ENCODE results near the gene P4HB. TPM values are rescaled to one million over a fixed set of nuclear protein-coding genes. Genes with fewer than 3 reads are reported as not detected.

Gene P4HB
- total RNA-seq, 1 donor from 2014 or later: 678 TPM

GRCh38 chr17:81813861-81814683 is 46.3 kb downstream of the P4HB start:
- no peak overlapping the region for H3K27ac Mint-ChIP-seq (ENCODE audit: unreplicated experiment)
- H3K4me3 Mint-ChIP-seq (ENCODE audit: unreplicated experiment): no peak overlapping the region
- H3K4me1 Mint-ChIP-seq (ENCODE audit: unreplicated experiment): no peaks in the 10 kb centered on the region
- DNase-seq (ENCODE audit: low spot score): no peak
- TF ChIP-seq CTCF (IDR thresholded peaks at IDR 0.05; ENCODE audit: unreplicated experiment): no peak
- H3K27me3 Mint-ChIP-seq (ENCODE audit: unreplicated experiment): peaks cover 6% of the 10 kb centered on the region
- H3K9me3 Mint-ChIP-seq (ENCODE audit: unreplicated experiment): no peaks in the 10 kb centered on the region
- H3K36me3 Mint-ChIP-seq (ENCODE audit: low read depth, unreplicated experiment): peaks cover 6% of the 10 kb centered on the region

GRCh38 chr17:81813371-81813684 is 47.0 kb downstream of the P4HB start:
- H3K4me1 Mint-ChIP-seq (ENCODE audit: unreplicated experiment): no peaks in the 10 kb centered on the region
- peaks cover 7% of the 10 kb centered on the region for H3K27me3 Mint-ChIP-seq (ENCODE audit: unreplicated experiment)
- peaks cover 8% of the 10 kb centered on the region for H3K36me3 Mint-ChIP-seq (ENCODE audit: low read depth, unreplicated experiment)
- no peak overlapping the region for H3K27ac Mint-ChIP-seq (ENCODE audit: unreplicated experiment)
- H3K4me3 Mint-ChIP-seq (ENCODE audit: unreplicated experiment): no peak overlapping the region
- no peak for DNase-seq (ENCODE audit: low spot score)
- H3K9me3 Mint-ChIP-seq (ENCODE audit: unreplicated experiment): no peaks in the 10 kb centered on the region
- TF ChIP-seq CTCF (IDR thresholded peaks at IDR 0.05; ENCODE audit: unreplicated experiment): no peak

- no peak for DNase-seq (ENCODE audit: low spot score)
- TF ChIP-seq CTCF (IDR thresholded peaks at IDR 0.05; ENCODE audit: unreplicated experiment): no peak
- peaks cover 8% of the 10 kb centered on the region for H3K36me3 Mint-ChIP-seq (ENCODE audit: low read depth, unreplicated experiment)
These were observed 47.6 kb downstream of the P4HB start for GRCh38 chr17:81812571-81813370.

GRCh38 chr17:81811705-81812570 is 48.4 kb downstream of the P4HB start:
- Mint-ChIP-seq H3K9me3 (ENCODE audit: unreplicated experiment) (no peaks in the 10 kb centered on the region), H3K4me3 (ENCODE audit: unreplicated experiment) (no peak overlapping the region), H3K27ac (ENCODE audit: unreplicated experiment) (no peak overlapping the region), H3K4me1 (ENCODE audit: unreplicated experiment) (no peaks in the 10 kb centered on the region), H3K36me3 (ENCODE audit: low read depth, unreplicated experiment) (peaks cover 8% of the 10 kb centered on the region), H3K27me3 (ENCODE audit: unreplicated experiment) (peaks cover 11% of the 10 kb centered on the region)
- DNase-seq (ENCODE audit: low spot score): no peak
- no peak for TF ChIP-seq CTCF (IDR thresholded peaks at IDR 0.05; ENCODE audit: unreplicated experiment)

More at GRCh38 chr17:81812571-81813370, 47.6 kb downstream of the P4HB start:
- H3K27me3 Mint-ChIP-seq (ENCODE audit: unreplicated experiment): peaks cover 7% of the 10 kb centered on the region
- no peak overlapping the region for H3K27ac Mint-ChIP-seq (ENCODE audit: unreplicated experiment)
- no peak overlapping the region for H3K4me3 Mint-ChIP-seq (ENCODE audit: unreplicated experiment)
- H3K4me1 Mint-ChIP-seq (ENCODE audit: unreplicated experiment): no peaks in the 10 kb centered on the region
- no peaks in the 10 kb centered on the region for H3K9me3 Mint-ChIP-seq (ENCODE audit: unreplicated experiment)
